HUDEP-2 (cell line): ENCODE data around the gene ALG9.
A peak's percentile ranks its signal among the peaks of the same experiment; 100 is the strongest.

Experiments used
- DNase-seq, 76 experiments: peaks; one replicate each; lab custom pipeline; 2025; ENCODE audit not compliant: unreplicated experiment in 76 of 76; lab: John Stamatoyannopoulos, UW

The ALG9 gene

DNA sequence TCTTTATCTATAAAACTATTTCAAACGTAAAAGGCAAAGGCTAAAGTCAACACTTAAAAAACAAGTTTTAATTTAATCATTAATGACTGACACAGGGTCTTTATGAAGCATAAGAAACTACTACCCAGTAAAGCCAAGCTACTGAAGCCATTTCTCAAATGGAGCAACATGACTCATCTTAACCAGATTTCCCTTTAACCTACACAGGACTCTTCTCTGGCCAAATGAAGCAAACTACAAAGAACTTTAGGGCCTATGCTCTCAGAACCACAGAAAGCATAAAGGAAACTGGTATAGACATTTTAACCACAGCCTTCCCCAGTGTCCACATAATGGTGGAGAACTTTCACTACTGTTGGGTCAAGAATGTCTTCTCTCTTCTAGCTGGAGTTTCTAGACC, 34.7 kb downstream of the ALG9 start:
- DNase-seq: no peak

DNA sequence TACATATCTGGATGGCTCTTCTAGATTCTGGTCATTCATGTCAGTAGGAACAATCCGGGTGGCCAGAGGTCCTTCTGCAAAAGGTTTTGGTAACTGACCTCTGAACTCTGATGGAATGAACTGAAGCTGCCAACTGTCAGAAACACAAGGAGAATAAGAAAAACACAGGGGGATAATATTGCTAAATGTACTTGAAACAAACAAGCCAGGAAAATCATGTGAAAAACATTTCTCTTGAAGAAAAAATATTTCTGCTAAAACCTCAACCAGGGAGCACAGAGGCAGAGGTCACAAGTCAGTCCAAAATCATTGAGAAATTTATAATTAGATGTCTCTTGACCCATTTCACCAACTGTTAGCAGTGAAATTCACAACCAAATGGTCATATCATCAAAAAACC, 35.2 kb downstream of the ALG9 start:
- DNase-seq: no peak

DNA sequence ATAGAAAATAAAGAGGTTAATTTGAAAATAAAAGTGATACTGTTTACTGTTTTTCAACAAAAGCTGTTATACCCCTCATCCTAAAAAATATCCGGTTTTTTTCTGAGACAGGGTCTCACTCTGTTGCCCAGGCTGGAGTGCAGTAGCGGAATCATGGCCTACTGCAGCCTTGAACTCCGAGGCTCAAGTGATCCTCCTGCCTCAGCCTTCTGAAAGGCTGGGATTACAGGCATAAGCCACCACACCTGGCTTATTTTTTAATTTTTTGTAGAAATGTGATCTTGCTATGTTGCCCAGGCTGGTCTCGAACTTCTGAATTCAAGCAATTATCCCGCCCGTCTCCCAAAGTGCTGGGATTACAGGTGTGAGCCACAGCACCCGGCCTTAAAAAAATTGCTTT, 35.7 kb downstream of the ALG9 start:
- DNase-seq: no peak

- no peak for DNase-seq
Measured at GRCh38 chr11:111834432-111835163, 36.8 kb downstream of the ALG9 start.

DNA sequence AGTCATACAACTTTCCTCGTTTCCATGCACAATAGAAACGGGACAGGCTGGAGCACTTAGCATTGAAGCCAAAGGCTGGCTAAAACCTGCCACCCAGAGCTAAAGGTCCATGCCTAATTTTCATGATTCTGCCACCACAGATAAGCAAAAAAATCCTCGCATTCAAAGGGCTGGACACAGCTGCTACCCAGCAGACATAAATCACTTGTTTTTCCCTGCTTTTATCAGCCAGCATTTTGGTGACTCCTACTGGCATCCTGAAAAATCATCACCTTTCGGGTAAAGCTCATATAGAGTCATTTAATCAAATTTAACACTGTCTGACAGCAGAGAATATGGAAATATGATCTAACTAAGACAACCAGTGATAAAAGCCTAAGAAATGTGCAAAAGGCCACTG, 37.9 kb downstream of the ALG9 start:
- DNase-seq: peak in 1 of 76 experiments; percentile 9

DNA sequence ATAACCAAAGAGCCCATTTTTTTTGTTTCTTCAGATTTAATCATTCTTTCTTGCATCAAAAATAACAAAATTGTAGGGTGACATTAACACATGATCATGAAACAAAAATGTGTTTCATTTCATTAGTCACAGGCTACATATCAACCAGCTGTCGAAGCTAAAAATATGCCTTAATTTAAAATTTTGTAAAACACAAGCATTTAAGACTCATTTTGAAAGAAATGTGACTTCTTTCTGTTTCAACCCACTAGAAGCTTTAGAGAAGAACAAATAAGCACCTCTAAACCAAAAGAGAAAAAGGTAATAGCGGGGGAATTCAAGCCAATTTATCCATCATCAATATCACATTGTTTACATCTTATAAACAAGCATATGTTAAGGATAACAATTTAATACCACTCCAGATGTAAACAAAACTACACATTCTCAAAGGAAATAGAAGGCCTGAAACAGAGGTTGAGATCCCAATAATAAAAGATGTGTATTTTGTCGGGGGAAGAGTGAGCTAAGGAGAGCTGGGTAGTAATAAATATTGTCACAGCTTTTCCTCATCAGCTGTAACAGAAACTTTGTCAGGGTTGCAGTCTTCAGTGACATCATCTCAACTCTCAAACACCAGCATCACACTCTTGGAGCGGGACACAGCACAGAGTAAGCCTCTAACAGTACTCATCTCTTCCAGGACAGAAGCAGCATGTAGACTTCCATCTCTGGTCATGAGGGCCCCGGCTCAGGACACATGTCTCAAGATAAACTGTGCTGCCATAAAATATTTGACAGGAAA, 42.0 kb downstream of the ALG9 start:
- DNase-seq: no peak

GRCh38 chr11:111826322-111826950, 44.9 kb downstream of the ALG9 start:
- no peak for DNase-seq

DNA sequence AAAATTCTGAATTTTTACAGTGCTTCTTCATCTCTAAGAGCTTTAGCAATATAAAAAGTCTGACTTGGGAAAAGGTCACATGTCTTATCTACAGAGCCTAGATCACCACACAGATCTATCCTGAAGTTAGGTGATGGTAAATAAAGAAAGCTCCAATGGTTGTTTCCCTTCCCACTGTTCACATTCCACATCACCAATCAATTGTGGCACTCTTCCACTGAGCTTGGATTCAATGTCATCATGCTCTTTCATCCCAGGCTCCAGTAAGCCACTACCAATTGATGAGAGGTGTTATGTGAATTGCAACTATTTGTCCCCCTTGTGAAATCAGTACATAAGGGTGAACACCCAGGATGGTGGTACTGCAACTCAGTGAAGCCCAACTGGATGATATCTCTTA, 47.8 kb downstream of the ALG9 start:
- no peak for DNase-seq

DNA sequence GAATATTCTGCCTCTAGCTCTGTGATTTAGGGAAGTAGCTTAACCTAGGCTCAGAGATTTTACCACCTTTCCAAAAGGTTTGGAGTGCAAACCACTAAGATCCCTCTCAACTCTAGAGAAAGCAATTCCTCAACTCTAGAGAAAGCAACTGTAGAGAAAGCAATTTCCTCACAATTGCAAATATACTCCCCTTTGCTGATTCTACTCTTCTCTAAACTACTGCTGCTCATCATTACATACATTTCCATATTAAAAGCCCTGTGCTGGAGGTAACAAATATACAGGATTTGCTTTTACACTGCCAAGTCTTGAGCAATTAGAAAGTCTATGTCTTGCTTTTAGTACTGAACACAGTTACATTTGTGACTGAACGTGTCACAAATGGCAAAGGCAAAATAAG, 48.2 kb downstream of the ALG9 start:
- DNase-seq: no peak

DNA sequence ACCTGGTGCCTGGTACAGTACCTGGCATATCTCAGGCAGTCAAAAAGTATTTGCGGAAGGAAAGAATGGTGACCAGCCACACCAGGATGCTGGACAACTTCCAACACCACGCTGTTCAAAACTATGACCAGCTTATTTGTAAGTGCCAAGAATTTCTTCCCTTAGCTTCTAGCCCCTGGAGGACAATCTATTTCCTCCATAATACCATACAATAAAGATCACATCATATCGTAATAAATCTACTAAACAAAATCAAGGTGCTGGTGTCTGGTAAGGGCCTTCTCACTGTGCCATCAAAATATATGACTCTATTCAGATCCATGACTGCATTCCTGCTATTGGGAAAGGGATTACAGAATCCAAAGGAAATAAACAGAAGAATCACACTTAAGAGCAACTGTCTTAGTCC, 51.5 kb downstream of the ALG9 start:
- no peak for DNase-seq

DNA sequence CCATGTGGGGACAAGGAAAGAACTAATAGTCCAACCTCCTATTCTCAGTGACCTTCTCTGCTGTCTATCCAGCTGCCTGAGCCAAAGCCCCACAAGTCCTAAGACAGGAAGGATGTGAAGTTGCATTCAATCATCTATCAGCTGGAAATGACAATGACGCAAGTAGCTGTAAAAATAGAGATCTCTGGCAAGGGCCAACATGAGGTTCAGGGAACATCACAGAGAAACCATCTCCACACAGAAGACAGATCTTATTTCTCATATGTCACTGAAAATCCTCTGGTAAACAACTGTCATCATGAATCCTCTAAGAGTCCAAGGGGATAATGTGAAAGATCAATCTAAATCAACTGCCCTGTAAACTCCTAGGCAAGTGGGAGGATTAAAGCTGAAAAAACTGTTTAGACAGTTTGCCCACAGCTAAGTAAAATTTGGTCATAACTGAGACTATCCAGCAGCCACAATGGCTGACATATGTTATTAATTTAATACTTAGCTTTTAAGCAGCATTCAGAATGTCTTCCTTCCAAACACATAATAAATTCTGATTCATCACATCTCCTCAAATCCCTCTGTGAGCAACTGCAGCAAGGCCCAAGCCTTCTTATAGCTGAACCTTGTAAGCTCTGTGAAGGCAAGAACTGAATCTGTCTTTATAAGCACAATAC, 52.1 kb downstream of the ALG9 start:
- no peak for DNase-seq

GRCh38 chr11:111815489-111815888, 55.9 kb downstream of the ALG9 start:
- no peak for DNase-seq

- DNase-seq: peak in 38 of 76 experiments; percentile 2 to 75 (median 20)
Measured at GRCh38 chr11:111814557-111815320, 56.6 kb downstream of the ALG9 start.

DNA sequence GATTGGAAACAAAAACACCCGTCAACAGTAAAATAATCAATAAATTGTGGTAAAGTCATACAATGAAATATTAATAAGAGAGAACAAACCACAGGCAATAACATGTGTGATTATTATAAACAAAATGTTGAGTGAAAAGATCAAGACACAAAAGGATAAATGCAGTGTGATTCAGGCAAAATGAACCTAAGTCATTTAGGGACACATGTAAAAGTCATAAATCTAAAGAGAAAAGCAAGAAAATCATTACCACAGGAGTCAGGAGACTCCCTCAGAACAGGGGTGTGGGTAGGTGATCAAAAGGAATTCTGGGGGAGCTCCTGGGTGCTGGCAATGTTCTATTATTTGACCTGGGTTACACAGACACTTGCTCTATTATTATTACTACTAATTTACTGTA, 57.3 kb downstream of the ALG9 start:
- no peak for DNase-seq

DNA sequence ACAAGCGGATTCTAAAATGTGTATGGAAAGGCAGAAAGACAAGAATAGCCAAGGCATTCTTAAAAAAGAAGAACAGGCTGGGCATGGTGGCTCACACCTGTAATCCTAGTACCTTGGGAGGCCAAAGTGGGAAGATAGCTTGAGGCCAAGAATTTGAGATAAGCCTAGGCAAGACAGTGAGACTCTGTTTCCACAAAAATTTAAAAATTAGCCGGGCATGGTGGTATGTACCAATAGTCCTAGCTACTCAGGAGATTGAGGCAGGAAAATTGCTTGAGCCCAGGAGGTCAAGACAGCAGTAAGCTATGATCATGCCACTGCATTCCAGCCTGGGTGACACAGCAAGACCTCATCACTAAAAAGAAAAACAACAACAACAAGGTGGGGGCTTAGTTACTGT, 59.2 kb downstream of the ALG9 start:
- no peak for DNase-seq

DNA sequence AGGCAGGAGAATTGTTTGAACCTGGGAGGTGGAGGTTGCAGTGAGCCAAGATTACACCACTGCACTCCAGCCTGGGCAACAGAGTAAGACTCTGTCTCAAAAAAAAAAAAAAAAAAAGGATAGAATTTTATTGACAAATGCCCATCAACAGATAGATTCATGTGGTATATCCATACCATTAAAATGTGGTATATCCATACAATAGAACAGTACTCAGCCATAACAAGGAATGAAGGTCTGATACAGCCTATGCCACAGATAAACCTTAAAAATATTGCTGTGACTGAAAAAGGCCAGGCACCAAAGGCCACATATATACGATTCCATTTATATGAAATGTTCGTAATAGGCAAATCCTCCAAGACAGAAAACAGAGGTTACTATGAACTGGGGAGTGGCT, 59.9 kb downstream of the ALG9 start:
- DNase-seq: no peak

DNA sequence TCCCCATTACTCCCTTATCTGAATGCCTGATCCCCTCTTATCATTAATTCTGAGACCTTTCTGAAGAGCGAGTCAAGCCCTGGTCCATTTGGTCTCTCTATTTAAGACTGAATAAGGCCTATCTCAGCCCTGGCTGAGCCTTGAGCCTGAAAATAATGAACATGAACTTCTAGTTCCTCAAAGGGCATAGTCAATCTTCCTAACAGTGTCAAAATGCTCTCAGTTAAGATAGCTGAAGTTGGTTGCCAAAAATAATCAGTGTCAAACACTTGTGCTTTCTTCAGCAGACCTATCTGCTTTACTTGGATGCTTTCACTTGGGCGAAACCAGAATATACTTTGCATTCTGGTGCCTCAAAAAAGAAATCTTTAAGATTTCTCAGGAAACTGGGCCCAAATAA, 62.5 kb downstream of the ALG9 start:
- DNase-seq: no peak

DNA sequence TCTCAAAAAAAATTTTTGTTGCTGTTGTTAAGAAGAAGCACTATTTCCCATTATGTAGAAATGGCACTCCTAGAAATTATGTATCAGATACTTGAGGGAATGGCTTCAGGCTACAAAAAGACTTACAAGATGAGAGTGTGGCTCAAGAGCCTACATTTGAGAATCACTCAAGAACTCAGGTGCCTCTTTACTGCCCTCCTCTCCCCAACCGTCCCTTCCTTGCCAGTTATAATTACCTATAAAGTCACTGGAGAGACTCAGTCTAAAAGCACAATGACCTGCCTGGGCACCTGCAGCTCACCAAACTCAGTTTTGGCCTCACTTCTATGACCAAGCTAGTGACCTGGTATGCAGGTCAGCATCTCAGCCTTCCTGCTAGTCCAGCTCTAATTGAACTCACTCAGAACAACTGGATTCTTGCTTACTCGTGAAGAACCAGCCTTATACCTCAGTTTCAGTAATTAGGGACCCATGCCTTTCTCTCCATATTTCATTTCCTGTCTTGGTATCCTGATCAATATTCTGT, 63.3 kb downstream of the ALG9 start:
- DNase-seq: no peak

DNA sequence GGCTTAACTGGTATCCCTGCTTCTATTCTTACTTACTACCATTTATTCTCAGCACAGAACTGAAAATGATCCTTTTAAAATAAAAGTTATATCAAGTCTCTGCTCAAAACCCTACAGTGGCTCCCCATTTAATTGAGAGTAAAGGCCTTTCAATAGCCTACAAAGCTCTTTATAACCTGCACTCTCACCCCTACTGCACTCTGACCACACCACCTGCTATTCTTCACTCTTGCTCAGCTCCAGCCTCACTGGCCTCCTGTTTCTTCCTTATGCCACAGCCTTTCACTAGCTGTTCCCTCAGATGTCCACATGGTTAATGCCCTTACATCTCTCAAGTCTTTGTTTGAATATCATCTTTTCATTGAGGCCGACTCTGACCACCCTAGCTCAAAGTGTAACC, 64.3 kb downstream of the ALG9 start:
- no peak for DNase-seq

GRCh38 chr11:111801135-111801534, 70.2 kb downstream of the ALG9 start:
- DNase-seq: no peak
